Kidney (tissue), 14 donors: ENCODE results near the gene CDRT15L2. TPM values are rescaled to one million over a fixed set of nuclear protein-coding genes. Genes with fewer than 3 reads are reported as not detected.
"Not testable (repeated sequence)": the region's sequence is repeated elsewhere in the genome, so short reads cannot be mapped to it uniquely, and the experiment has no call there.

Experiments
- DNase-seq, 5 donors: peaks; one replicate each; pipeline ENCODE4 v3.0.0-alpha.2; 2013 to 2020
- FAIRE-seq: peaks from 2 replicates; lab custom pipeline; 2012; peaks lifted over from hg19 to GRCh38; lab: Jason Lieb, UNC
- H3K27ac ChIP-seq, 2 donors: one replicate each; pipeline ENCODE4 v1.7.0; 2013; ENCODE audit warnings: low read depth in 2 of 2, low read length in 2 of 2, inconsistent platforms in 1 of 2
- H3K27me3 ChIP-seq: one replicate; pipeline ENCODE4 v1.7.1; 2013; ENCODE audit warnings: low read length, inconsistent platforms; ENCODE audit not compliant: control insufficient read depth, insufficient read depth
- H3K36me3 ChIP-seq, 3 donors: one replicate each; pipeline versions ENCODE4 v1.7.0 to v1.7.1; 2013; ENCODE audit warnings: low read length in 3 of 3, control low read depth in 1 of 3, inconsistent platforms in 1 of 3; ENCODE audit not compliant: insufficient read depth in 3 of 3, control insufficient read depth in 2 of 3
- H3K4me1 ChIP-seq, 3 donors: one replicate each; pipeline versions ENCODE4 v1.7.0 to v1.7.1; 2013; ENCODE audit warnings: low read length in 3 of 3, inconsistent platforms in 1 of 3, low read depth in 1 of 3; ENCODE audit not compliant: control insufficient read depth in 2 of 3, insufficient read depth in 2 of 3
- H3K4me3 ChIP-seq, 3 donors: one replicate each; pipeline versions ENCODE4 v1.7.0 to v1.8.1; 2013; ENCODE audit warnings: low read length in 3 of 3, control low read depth in 1 of 3, inconsistent platforms in 1 of 3
- H3K9ac ChIP-seq, 3 donors: one replicate each; pipeline versions ENCODE4 v1.7.0 to v1.7.1; 2013; ENCODE audit warnings: low read length in 3 of 3, control low read depth in 1 of 3, inconsistent platforms in 1 of 3
- H3K9me3 ChIP-seq, 3 donors: one replicate each; pipeline versions ENCODE4 v1.7.0 to v1.7.1; 2013; ENCODE audit warnings: low read length in 3 of 3, control low read depth in 1 of 3, inconsistent platforms in 1 of 3; ENCODE audit not compliant: control insufficient read depth in 2 of 3, insufficient read depth in 1 of 3
- intact Hi-C: fragments of 100-400 bp; cut with DNase I; formaldehyde crosslinking; loops from one replicate; pipeline ENCODE4 v1.11.1; 2022
- polyA plus RNA-seq: library from polyadenylated mRNA; stranded (reverse); fragments of 350-450 nt; fragmentation: Illumina TruSeq; extraction: RNeasy Lipid Tissue Mini Kit (QIAGEN cat#74804); gene quantifications from one replicate; pipeline ENCODE4 v1.2.3, GENCODE V29; 2014; ENCODE audit warnings: low read depth, low replicate concordance; ENCODE audit not compliant: insufficient read depth
- total RNA-seq: library from RNA; stranded (reverse); fragmentation: NEBNext Ultra II Directional; extraction: Animal tissue kit (Norgen Biotek cat#: 25700); gene quantifications from one replicate; pipeline ENCODE4 v1.2.1, GENCODE V29; 2021
- TF ChIP-seq, protein P1 (sequence below): IDR thresholded peaks from 3 replicates; pipeline ENCODE4 v1.5.1; 2012; ENCODE audit warnings: mild to moderate bottlenecking, moderate library complexity, borderline replicate concordance; ENCODE audit not compliant: insufficient read depth; ENCODE audit errors: extremely low read depth
- donor health status: control.
- donor health status: control.
- donor health status: control.
- donor health status: control.
- donor health status: control.
- donor health status: DM: yes; HTN: yes; CAD: no.
- donor health status: Normal renal cell carcinoma (clear cell type).

Gene CDRT15L2
- total and polyA plus RNA-seq, 2 donors from 2014 or later, result not detected

DNA sequence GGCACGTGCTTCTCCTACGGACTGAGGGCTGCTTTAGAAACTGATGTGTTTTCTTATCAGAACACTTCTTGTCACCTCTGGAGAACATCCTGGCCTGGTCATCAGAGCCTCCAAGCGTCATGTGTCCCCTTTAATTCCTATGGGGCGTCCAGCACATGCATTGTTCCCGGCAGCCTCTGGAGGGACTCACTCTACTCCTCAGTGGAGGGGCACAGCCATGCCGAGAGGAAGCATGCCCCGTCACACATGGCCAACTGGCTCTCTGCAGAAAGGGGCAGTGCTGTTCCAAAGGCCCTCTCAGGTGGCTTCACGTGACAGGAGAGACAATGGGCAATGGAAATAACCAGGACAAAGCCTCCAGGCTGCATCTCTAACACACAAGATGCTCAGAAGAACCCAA, 31.8 kb downstream of the CDRT15L2 start:
- FAIRE-seq, result no peak
- no peaks in the 10 kb centered on the region for H3K27me3 ChIP-seq
- no peak overlapping the region for H3K9ac ChIP-seq
- no peak overlapping the region for H3K4me3 ChIP-seq
- no peaks in the 10 kb centered on the region for H3K4me1 ChIP-seq
- intact Hi-C loops, result no loop called here
- no peaks in the 10 kb centered on the region for H3K36me3 ChIP-seq
- no peak overlapping the region for H3K27ac ChIP-seq
- TF ChIP-seq, protein P1, sequence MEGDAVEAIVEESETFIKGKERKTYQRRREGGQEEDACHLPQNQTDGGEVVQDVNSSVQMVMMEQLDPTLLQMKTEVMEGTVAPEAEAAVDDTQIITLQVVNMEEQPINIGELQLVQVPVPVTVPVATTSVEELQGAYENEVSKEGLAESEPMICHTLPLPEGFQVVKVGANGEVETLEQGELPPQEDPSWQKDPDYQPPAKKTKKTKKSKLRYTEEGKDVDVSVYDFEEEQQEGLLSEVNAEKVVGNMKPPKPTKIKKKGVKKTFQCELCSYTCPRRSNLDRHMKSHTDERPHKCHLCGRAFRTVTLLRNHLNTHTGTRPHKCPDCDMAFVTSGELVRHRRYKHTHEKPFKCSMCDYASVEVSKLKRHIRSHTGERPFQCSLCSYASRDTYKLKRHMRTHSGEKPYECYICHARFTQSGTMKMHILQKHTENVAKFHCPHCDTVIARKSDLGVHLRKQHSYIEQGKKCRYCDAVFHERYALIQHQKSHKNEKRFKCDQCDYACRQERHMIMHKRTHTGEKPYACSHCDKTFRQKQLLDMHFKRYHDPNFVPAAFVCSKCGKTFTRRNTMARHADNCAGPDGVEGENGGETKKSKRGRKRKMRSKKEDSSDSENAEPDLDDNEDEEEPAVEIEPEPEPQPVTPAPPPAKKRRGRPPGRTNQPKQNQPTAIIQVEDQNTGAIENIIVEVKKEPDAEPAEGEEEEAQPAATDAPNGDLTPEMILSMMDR, result no peak
- no peaks in the 10 kb centered on the region for H3K9me3 ChIP-seq
- peak in 3 of 5 donors; percentile 20 to 24 (median 21) for DNase-seq

DNA sequence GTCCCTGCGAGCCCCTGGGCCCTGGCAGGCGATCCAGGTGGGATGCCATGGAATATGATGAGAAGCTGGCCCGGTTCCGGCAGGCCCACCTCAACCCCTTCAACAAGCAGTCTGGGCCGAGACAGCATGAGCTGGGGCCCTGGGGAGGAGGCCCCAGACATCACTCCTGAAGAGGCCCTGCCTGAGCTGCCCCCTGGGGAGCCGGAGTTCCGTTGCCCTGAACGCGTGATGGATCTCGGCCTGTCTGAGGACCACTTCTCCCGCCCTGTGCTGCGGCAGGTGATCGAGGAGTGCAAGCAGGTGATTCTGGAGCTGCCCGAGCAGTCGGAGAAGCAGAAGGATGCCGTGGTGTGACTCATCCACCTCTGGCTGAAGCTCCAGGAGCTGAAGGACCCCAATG, 33.1 kb downstream of the CDRT15L2 start:
- no peak overlapping the region for H3K4me3 ChIP-seq
- FAIRE-seq (no peak), DNase-seq (no peak)
- H3K9ac ChIP-seq, result no peak overlapping the region
- H3K27me3 ChIP-seq, result no peaks in the 10 kb centered on the region
- H3K4me1 ChIP-seq, result no peaks in the 10 kb centered on the region
- no peaks in the 10 kb centered on the region for H3K36me3 ChIP-seq
- TF ChIP-seq, protein P1, result no peak
- intact Hi-C loops, result no loop called here
- no peaks in the 10 kb centered on the region for H3K9me3 ChIP-seq
- H3K27ac ChIP-seq, result no peak overlapping the region

DNA sequence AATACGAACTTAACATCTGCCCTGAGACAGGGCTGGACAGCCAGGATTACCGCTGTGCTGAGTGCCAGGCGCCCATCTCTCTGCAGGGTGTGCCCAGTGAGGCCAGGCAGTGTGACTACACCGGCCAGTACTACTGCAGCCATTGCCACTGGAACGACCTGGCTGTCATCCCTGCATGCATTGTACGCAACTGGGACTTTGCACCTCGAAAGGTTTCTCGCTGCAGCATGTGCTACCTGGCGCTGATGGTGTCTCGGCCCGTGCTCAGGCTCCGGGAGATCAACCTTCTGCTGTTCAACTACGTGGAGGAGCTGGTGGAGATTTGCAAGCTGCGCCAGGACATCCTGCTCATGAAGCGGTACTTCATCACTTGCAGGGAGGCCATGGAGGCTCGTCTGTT, 33.7 kb downstream of the CDRT15L2 start:
- TF ChIP-seq, protein P1, result no peak
- Histone ChIP-seq H3K4me3 (no peak overlapping the region), H3K9ac (no peak overlapping the region), H3K27me3 (no peaks in the 10 kb centered on the region), H3K27ac (no peak overlapping the region), H3K9me3 (no peaks in the 10 kb centered on the region), H3K4me1 (no peaks in the 10 kb centered on the region), H3K36me3 (no peaks in the 10 kb centered on the region)
- DNase-seq (no peak), FAIRE-seq (no peak)
- intact Hi-C loops, result no loop called here

DNA sequence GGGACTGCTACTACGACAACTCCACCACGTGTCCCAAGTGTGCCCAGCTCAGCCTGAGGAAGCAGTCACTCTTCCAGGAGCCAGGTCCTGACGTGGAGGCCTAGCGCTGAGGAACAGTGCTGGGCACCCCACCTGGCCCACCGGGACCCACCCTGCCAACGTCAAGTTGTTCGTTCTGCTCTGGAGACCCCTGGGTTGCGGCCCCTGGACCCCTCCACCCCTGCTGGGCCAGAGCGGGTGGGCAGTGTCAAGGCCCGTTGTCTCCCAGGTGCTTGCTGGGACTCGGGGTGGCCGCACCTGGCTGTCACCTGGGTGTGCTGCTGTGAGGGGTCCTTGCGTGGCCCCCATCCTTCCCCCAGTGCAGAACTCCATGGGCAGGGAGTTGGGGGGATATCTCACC, 34.4 kb downstream of the CDRT15L2 start:
- H3K36me3 ChIP-seq, result no peaks in the 10 kb centered on the region
- no peak overlapping the region for H3K9ac ChIP-seq
- no peak for FAIRE-seq
- no peak for DNase-seq
- H3K9me3 ChIP-seq, result no peaks in the 10 kb centered on the region
- H3K27me3 ChIP-seq, result no peaks in the 10 kb centered on the region
- intact Hi-C loops, result no loop called here
- no peak overlapping the region for H3K27ac ChIP-seq
- H3K4me1 ChIP-seq, result no peaks in the 10 kb centered on the region
- H3K4me3 ChIP-seq, result no peak overlapping the region
- TF ChIP-seq, protein P1, result no peak

DNA sequence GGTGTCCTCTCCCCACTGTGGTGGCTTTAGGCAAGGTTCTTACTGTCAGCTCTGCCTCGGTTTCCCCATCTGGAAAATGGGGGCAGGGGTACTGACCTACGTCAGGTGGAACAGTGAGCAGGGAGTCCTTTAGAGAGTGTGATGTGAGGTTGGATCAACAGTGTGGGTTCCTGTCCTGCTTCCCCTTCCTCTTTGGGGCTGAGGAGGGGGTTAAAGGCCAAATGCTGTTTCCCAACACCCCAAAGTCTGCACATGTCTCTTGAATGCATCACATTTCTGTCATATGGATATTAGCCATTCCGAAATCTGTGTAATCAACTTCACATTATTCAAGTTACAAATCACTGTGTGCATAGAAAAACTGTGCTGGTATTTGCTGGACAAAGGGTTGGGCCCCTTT, 35.9 kb downstream of the CDRT15L2 start:
- H3K27me3 ChIP-seq, H3K9me3 ChIP-seq, H3K9ac ChIP-seq, H3K27ac ChIP-seq, H3K4me1 ChIP-seq, H3K36me3 ChIP-seq, intact Hi-C loops, H3K4me3 ChIP-seq, DNase-seq, FAIRE-seq: not testable (repeated sequence)
